NK-92 treated with Interleukin-12 subunit alpha and Interleukin-12 subunit beta, amount 100 ng/mL, for 24 hours (cell line): Measurements from ENCODE around the gene ARMH4.
"Not testable (repeated sequence)": the region's sequence is repeated elsewhere in the genome, so short reads cannot be mapped to it uniquely, and the experiment has no call there.

Source experiments
- DNase-seq: peaks from one replicate; lab custom pipeline; 2025; lab: John Stamatoyannopoulos, UW

Gene ARMH4

GRCh38 chr14:58143106-58143505, 8.9 kb downstream of the ARMH4 start:
- no peak for DNase-seq

GRCh38 chr14:58141893-58142292, 10.1 kb downstream of the ARMH4 start:
- no peak for DNase-seq

- DNase-seq, result no peak
Measured at GRCh38 chr14:58138714-58139482, 13.1 kb downstream of the ARMH4 start.

- no peak for DNase-seq
Measured at GRCh38 chr14:58138031-58138713, 13.8 kb downstream of the ARMH4 start.

GRCh38 chr14:58133739-58134138, 18.3 kb downstream of the ARMH4 start:
- no peak for DNase-seq

- no peak for DNase-seq
Measured at GRCh38 chr14:58131386-58131785, 20.6 kb downstream of the ARMH4 start.

GRCh38 chr14:58130116-58130782, 21.8 kb downstream of the ARMH4 start:
- no peak for DNase-seq

GRCh38 chr14:58129208-58129607, 22.8 kb downstream of the ARMH4 start:
- no peak for DNase-seq

GRCh38 chr14:58128416-58128815, 23.6 kb downstream of the ARMH4 start:
- no peak for DNase-seq

GRCh38 chr14:58122546-58122945, 29.5 kb downstream of the ARMH4 start:
- DNase-seq, result not testable (repeated sequence)

GRCh38 chr14:58121530-58122186, 30.4 kb downstream of the ARMH4 start:
- DNase-seq, result no peak

- DNase-seq, result no peak
Measured at GRCh38 chr14:58119381-58119780, 32.6 kb downstream of the ARMH4 start.

GRCh38 chr14:58118097-58118815, 33.8 kb downstream of the ARMH4 start:
- DNase-seq, result no peak

GRCh38 chr14:58109744-58110143, 42.3 kb downstream of the ARMH4 start:
- no peak for DNase-seq

GRCh38 chr14:58108717-58109116, 43.3 kb downstream of the ARMH4 start:
- no peak for DNase-seq

GRCh38 chr14:58107947-58108552, 44.0 kb downstream of the ARMH4 start:
- peak; percentile 2 for DNase-seq

GRCh38 chr14:58107041-58107440, 45.0 kb downstream of the ARMH4 start:
- DNase-seq, result no peak

- no peak for DNase-seq
Measured at GRCh38 chr14:58106446-58106845, 45.6 kb downstream of the ARMH4 start.

- no peak for DNase-seq
Measured at GRCh38 chr14:58104808-58105207, 47.2 kb downstream of the ARMH4 start.

GRCh38 chr14:58100735-58101368, 51.2 kb downstream of the ARMH4 start:
- DNase-seq, result no peak

- DNase-seq, result no peak
Measured at GRCh38 chr14:58099682-58100081, 52.3 kb downstream of the ARMH4 start.
